GM18526 (cell line): ENCODE data around the gene ZIC2.

Experiments used
- POLR2A ChIP-seq: IDR thresholded peaks from 3 replicates; pipeline ENCODE4 v1.6.1; 2011; ENCODE audit not compliant: insufficient read length; ENCODE audit errors: extremely low read depth

ZIC2 gene

GRCh38 chr13:99988529-99989275 lies 7.1 kb downstream of the ZIC2 start:
- no peak for TF ChIP-seq POLR2A

DNA sequence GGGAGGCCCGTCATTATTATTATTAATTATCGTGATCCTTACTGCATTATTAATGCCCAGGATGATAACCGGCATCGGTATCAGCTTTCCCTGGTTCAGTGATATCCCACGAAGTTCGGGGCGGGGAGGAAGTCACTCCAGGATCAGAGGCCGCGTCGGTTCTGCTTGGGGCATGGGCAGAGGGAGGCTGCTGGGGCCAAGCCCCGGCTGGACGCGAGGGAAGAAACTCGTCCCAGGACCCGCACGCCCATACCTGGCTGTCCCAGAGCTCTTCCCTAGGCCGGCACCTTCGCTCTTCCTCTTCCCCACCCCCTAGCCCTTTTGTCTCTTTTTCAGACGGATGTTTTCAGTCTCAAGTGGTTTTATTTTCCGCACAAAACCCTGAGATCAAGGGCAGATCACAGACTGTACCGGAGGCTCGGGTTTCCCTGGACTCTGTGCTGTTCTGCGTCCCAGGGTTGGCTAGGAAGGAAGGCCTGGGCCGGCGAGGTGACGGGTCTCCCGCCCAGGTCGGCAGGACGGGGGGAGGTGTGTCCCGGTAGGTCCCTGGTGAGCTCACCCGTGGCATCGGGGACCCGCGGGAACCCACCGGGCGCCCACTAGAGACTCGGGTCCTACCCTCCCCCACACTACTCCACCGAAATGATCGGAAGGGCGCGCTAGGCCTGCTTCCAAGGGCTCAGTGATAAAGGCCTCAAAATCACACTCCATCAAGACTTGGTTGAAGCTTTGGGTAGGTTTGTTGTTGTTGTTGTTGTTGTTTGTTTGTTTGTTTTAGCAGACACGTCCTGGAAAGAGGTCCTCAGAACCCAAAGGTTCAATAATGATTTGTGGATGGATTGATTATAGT lies 7.9 kb downstream of the ZIC2 start:
- no peak for TF ChIP-seq POLR2A

- no peak for TF ChIP-seq POLR2A
Observed at GRCh38 chr13:99990126-99990977, 8.8 kb downstream of the ZIC2 start.

DNA sequence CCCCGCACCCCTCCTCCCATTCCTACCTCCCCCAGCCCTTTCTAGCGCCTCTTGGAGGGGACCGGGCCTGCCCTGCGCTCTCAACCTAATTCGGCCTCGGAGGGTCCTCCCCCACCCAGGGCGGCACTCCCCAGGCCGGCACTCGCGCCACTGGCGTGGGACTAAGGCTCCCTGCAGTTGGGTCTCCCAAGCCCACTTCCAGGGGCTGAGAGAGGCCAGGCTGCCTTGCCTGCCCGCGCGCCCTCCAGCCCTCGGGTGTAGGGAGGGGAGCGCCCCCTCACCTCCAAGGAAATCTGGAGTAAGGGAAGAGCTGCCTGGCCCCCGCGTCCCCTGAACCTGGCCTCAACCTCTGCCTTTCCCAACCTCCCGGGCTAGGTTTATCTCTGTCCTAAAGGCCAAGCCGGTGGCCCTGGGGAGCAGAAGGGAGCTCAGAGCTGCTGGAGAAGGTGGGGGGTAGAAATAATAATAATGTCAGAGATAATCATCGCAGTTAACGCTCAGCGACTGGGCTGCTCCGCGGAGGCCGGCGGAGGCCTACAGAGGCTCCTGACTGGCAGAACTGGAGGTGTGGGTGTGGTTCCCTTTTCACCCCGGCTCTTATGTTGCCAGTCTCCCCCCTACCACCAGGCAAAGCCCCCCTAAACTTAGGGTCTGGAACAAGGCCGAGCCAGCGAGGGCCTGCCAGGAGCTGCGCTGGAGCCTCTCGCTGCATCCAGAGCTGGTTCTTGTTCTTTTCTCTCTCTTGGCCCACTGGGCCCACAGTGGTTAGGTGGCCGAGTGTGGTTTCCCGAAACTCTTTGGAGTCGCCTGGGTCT lies 9.6 kb downstream of the ZIC2 start:
- no peak for TF ChIP-seq POLR2A

GRCh38 chr13:99991828-99992775 lies 10.5 kb downstream of the ZIC2 start:
- TF ChIP-seq POLR2A: no peak

DNA sequence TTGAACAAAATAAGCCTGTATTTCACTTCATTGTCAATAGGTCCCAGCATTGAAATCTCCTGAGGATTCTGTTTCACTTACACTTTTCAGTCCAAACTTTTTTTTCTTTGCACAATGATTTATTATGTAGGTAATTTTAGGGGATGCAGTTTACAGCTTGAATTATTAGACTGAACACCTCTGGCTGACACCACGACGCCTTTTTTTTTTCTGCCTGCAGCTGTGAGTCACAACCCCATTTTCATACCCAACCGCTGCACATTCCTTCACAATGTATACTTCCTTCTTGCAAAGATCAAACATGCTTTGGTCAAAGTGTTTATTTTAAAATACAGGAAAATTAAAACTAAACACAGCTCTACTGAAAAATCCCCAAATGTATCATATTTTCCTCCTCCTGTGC lies 11.4 kb downstream of the ZIC2 start:
- no peak for TF ChIP-seq POLR2A

GRCh38 chr13:99993660-99994637 lies 12.4 kb downstream of the ZIC2 start:
- TF ChIP-seq POLR2A: no peak

- no peak for TF ChIP-seq POLR2A
Observed at GRCh38 chr13:99994638-99995020, 13.0 kb downstream of the ZIC2 start.

DNA sequence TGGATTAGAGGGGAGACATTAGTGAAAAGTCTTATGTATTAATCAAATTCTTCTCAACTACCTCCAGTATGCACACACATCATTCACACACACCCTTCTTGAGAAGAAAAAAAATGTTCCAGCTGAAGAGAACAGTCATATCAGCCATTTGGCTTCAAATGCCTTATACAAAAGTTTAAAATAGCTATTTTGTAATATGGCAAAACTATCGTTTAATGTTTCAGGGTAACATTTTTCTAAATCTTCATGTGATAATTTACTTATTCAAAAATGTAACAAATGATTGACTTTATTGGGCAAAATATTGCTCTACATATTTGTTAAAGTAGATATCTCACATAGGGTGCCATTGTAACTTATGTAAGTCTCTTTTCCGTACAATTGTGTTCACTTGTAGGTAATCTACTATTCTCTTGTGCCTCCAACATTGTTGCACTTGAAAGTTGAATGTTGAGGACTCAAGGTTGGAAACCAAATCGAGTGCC lies 13.6 kb downstream of the ZIC2 start:
- TF ChIP-seq POLR2A: no peak

DNA sequence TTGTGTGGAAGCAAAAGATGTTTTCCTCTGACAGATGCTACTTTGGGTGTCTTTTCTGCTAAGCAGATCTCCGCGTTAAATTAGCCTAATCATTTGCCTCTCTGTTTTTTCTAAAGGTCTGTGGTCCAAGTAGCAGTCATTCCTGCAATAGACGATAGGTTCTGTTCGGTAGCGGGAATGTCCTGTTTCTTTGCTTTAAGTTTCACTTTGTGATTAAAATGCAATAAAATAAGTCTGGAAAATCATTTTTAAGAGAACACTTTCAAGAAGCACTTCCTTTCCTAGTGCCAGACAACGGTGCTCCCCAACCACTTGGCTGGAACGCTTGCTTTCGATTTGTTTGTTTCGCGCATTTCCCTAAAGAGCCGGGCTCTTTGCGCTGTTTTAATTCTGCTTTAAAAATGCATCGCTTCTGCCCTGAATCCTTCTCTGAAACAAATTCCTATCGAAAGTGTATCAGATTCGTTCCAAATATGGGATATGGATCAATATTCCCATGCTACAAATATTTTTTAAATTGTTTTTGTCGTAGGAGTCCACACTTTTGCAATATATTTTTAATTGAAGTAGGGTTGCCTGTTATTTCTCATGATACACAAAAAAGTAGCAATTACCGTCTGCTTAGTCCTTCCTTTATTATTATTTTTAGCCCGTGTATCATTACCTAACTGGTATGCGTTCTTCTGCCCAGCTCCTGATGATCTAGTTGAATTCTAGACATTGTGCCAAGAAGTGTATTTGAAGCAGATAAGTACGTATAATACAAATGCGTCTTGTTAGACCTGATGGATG lies 14.2 kb downstream of the ZIC2 start:
- no peak for TF ChIP-seq POLR2A

- TF ChIP-seq POLR2A: no peak
Observed at GRCh38 chr13:99996381-99996973, 14.9 kb downstream of the ZIC2 start.
